GM12878 (cell line): Measurements from ENCODE around the gene COL16A1. TPM values are rescaled to one million over a fixed set of nuclear protein-coding genes. Genes with fewer than 3 reads are reported as not detected.

Experiments
- ATAC-seq: fragments of 200-7000 bp; cut with Tn5 transposase; 3 replicates; pipeline ENCODE4 v1.9.1; 2020; ENCODE audit warnings: mild to moderate bottlenecking, moderate library complexity
- BruUV-seq: library from RNA; stranded (reverse); fragments of 400-500 nt; replicated peaks from 2 replicates; lab custom pipeline; 2021; lab: Mats Ljungman, UMichigan
- CTCF ChIA-PET: fragments of 300-600 bp; sonication (Branson Sonifier 250); formaldehyde crosslinking; extraction: SDS; loops from one replicate; lab custom pipeline; 2021; ENCODE audit warnings: inconsistent platforms; lab: Yijun Ruan, JAX
- POLR2A ChIA-PET: fragments of 350-600 bp; formaldehyde crosslinking; extraction: SDS; loops from one replicate; lab custom pipeline; 2021; ENCODE audit warnings: inconsistent platforms; lab: Charles Lee
- RAD21 ChIA-PET: fragments of 300-600 bp; sonication (Branson Sonifier 250); formaldehyde crosslinking; loops from one replicate; lab custom pipeline; 2023; ENCODE audit warnings: antibody characterized with exemption; ENCODE audit not compliant: unreplicated experiment; lab: Charles Lee
- SMC1A ChIA-PET: fragments of 300-600 bp; sonication (Branson Sonifier 250); formaldehyde crosslinking; loops from one replicate; lab custom pipeline; 2023; ENCODE audit not compliant: unreplicated experiment, uncharacterized antibody; lab: Charles Lee
- DNase-seq: peaks from one replicate; pipeline ENCODE4 v3.0.0-alpha.2; 2011; ENCODE audit warnings: low read depth, low spot score
- FAIRE-seq: peaks from 3 replicates; lab custom pipeline; 2011; peaks lifted over from hg19 to GRCh38; lab: Jason Lieb, UNC
- H2AFZ ChIP-seq: 2 replicates; pipeline ENCODE4 v1.6.0; 2011; ENCODE audit warnings: low read depth, low read length, control low read depth; ENCODE audit not compliant: control insufficient read depth
- H3K27ac ChIP-seq: 2 replicates; pipeline ENCODE4 v1.5.1; 2011; ENCODE audit warnings: control low read depth; ENCODE audit not compliant: control insufficient read depth, insufficient read depth
- H3K27me3 ChIP-seq, 2 experiments: replicated peaks in 1 of 2; 2 replicates each; pipeline versions ENCODE4 v1.6.0 to v1.6.1; 2011; ENCODE audit warnings: low read length in 1 of 2; ENCODE audit not compliant: control insufficient read depth in 2 of 2, insufficient read depth in 2 of 2
- H3K36me3 ChIP-seq, 2 experiments: 2 replicates each; pipeline ENCODE4 v1.5.1; 2011; ENCODE audit warnings: low read length in 1 of 2; ENCODE audit not compliant: control insufficient read depth in 2 of 2, insufficient read depth in 2 of 2
- H3K4me1 ChIP-seq: 2 replicates; pipeline ENCODE4 v1.6.1; 2011; ENCODE audit warnings: mild to moderate bottlenecking, low read length, moderate library complexity, mixed read lengths; ENCODE audit not compliant: control insufficient read depth, insufficient read depth
- H3K4me2 ChIP-seq: 2 replicates; pipeline ENCODE4 v1.6.0; 2011; ENCODE audit warnings: control low read depth; ENCODE audit not compliant: control insufficient read depth, insufficient read depth
- H3K4me3 ChIP-seq: fragments of 200-600 bp; sonication (generic); 2 replicates; pipeline ENCODE4 v1.5.1; 2016
- H3K79me2 ChIP-seq: 2 replicates; pipeline ENCODE4 v1.6.0; 2011; ENCODE audit warnings: low read length; ENCODE audit not compliant: control insufficient read depth, insufficient read depth
- H3K9ac ChIP-seq: 2 replicates; pipeline ENCODE4 v1.8.0; 2011; ENCODE audit warnings: low read length, control low read depth, mixed read lengths; ENCODE audit not compliant: control insufficient read depth, insufficient read depth
- H3K9me3 ChIP-seq: replicated peaks from 3 replicates; pipeline ENCODE4 v1.5.1; 2011; ENCODE audit warnings: mild to moderate bottlenecking, low read length; ENCODE audit not compliant: control insufficient read depth, insufficient read depth
- H4K20me1 ChIP-seq: 2 replicates; pipeline ENCODE4 v1.6.0; 2011; ENCODE audit not compliant: control insufficient read depth, insufficient read depth
- CTCF ChIP-seq, 3 experiments: IDR thresholded peaks in 2 of 3; conservative IDR thresholded peaks in 1 of 3; 2 replicates each; pipeline ENCODE4 v1.5.1; 2011; ENCODE audit warnings: low read depth in 3 of 3, low read length in 3 of 3, mild to moderate bottlenecking in 3 of 3, control low read depth in 2 of 3, moderate library complexity in 2 of 3, inconsistent platforms in 1 of 3, mixed read lengths in 1 of 3; ENCODE audit not compliant: control insufficient read depth in 2 of 3, insufficient read depth in 1 of 3; ENCODE audit errors: extremely low read depth in 1 of 3
- MYB ChIP-seq: fragments of 150-350 bp; IDR thresholded peaks from 2 replicates; pipeline ENCODE4 v1.6.1; 2014; ENCODE audit warnings: mild to moderate bottlenecking, low read depth, low read length, borderline replicate concordance
- PBX3 ChIP-seq: IDR thresholded peaks from 2 replicates; pipeline ENCODE4 v1.6.1; 2011; ENCODE audit warnings: mild to moderate bottlenecking, low read depth, low read length, moderate library complexity; ENCODE audit not compliant: insufficient replicate concordance
- RAD21 ChIP-seq: IDR thresholded peaks from 2 replicates; pipeline ENCODE4 v1.6.1; 2011; ENCODE audit warnings: mild to moderate bottlenecking, low read depth, low read length, moderate library complexity; ENCODE audit not compliant: insufficient read depth
- SMC3 ChIP-seq: IDR thresholded peaks from 2 replicates; pipeline ENCODE4 v1.6.1; 2011; ENCODE audit warnings: low read length, improper control_type of control experiment, borderline replicate concordance
- YY1 ChIP-seq: IDR thresholded peaks from 2 replicates; pipeline ENCODE4 v1.6.1; 2011; ENCODE audit warnings: low read depth, mild to moderate bottlenecking, low read length
- WGBS: methylation state at CpG from one replicate; pipeline ENCODE4 v1.1.6; 2016; ENCODE audit warnings: low lambda C conversion rate; ENCODE audit not compliant: insufficient replicate concordance, insufficient coverage; ENCODE audit errors: missing lambda C conversion rate; 5-methylcytosine and 5-hydroxymethylcytosine counted together
- in situ Hi-C: fragments of 300-500 bp; cut with MboI; formaldehyde crosslinking; loops from 9 replicates; pipeline ENCODE4 v1.14.3; 2018; ENCODE audit warnings: mixed read lengths
- intact Hi-C: fragments of 100-400 bp; cut with micrococcal nuclease; formaldehyde crosslinking; loops from one replicate; pipeline ENCODE4 v1.14.2; 2022; ENCODE audit not compliant: unreplicated experiment
- polyA plus RNA-seq, 11 experiments: library from polyadenylated mRNA; depleted of rRNA in 4 of 11; unstranded in 6 of 11; stranded (reverse) in 5 of 11; fragments of >200 nt; fragmentation: Nextera tagmentation in 4 of 11; fragmentation: Illumina TruSeq in 1 of 11; extraction: Ambion mirVana in 4 of 11; extraction: Trizol in 1 of 11; gene quantifications; 1 replicate in 1 of 11; 2 replicates in 10 of 11; pipeline versions ENCODE4 v1.2.1 to v1.2.3, GENCODE V29; 2011 to 2016; ENCODE audit warnings: inconsistent platforms in 2 of 11, missing spikeins in 2 of 11, low read depth in 1 of 11
- total RNA-seq, 4 experiments: library from RNA; depleted of rRNA in 3 of 4; stranded (reverse); fragments of >200 nt in 3 of 4; fragmentation: Illumina TruSeq in 1 of 4; extraction: Trizol in 1 of 4; gene quantifications; 2 replicates each; pipeline versions ENCODE4 v1.2.1 to v1.2.3, GENCODE V29; 2013 to 2021

The COL16A1 gene
- total and polyA plus RNA-seq, 10 of the 15 experiments (the other 5 are each of a cell fraction or from before 2014, with no cell fraction given), result 0.02 to 3.7 (median 0.59) TPM

GRCh38 chr1:31745096-31745945, 41.5 kb upstream of the COL16A1 start:
- DNase-seq (no peak), FAIRE-seq (peak; percentile 88), ATAC-seq (peak; percentile 92)
- WGBS, result 25% methylated on average over 4 of the region's 4 CpGs
- in situ Hi-C loops (no loop called here), intact Hi-C loops (loop anchor here (1.0 kb wide), 1 partner anchor 81 kb away; no protein-coding TSS in a partner anchor)
- H3K4me1 ChIP-seq, result peaks cover 17% of the 10 kb centered on the region
- no peaks in the 10 kb centered on the region for H3K9me3 ChIP-seq
- no peaks in the 10 kb centered on the region for H3K36me3 ChIP-seq
- ChIA-PET SMC1A (interaction anchor here (0.6 to 2.3 kb wide), 22 partner anchors 10 to 364 kb away, joined by 3 to 17 read pairs (median 4); no protein-coding TSS in a partner anchor), POLR2A (interaction anchor here (0.6 to 1.0 kb wide), 3 partner anchors 10 to 293 kb away, joined by 3 to 6 read pairs (median 3); no protein-coding TSS in a partner anchor), RAD21 (interaction anchor here (0.6 to 2.9 kb wide), 12 partner anchors 18 to 513 kb away, joined by 3 to 28 read pairs (median 4); partner anchors contain the start of gene COL16A1), CTCF (interaction anchor here (0.6 to 3.8 kb wide), 40 partner anchors 11 to 561 kb away, joined by 3 to 70 read pairs (median 5); partner anchors contain the start of genes COL16A1, PEF1 and SNRNP40)
- H3K9ac ChIP-seq, result no peak overlapping the region
- no peak overlapping the region for H3K4me3 ChIP-seq
- no peak overlapping the region for H3K27ac ChIP-seq
- H4K20me1 ChIP-seq, result no peaks in the 10 kb centered on the region
- no peaks in the 10 kb centered on the region; a peak in 1 of 4 replicates for H3K27me3 ChIP-seq
- no peaks in the 10 kb centered on the region for H3K79me2 ChIP-seq
- no TSS peak for BruUV-seq
- TF ChIP-seq MYB (no peak), YY1 (0 out of 2 replicates have a peak, but pooled peaks have one; percentile 27), SMC3 (peak; percentile 74), PBX3 (no peak), CTCF (IDR thresholded peaks at IDR 0.05 in 2 of 3, conservative IDR thresholded peaks at IDR 0.05 in 1 of 3; ENCODE audit: control insufficient read depth in 2 of 3, extremely low read depth in 1 of 3, insufficient read depth in 1 of 3, low read depth in 3 of 3, low read length in 3 of 3) (peak; percentile 69 to 87 (median 81)), RAD21 (peak; percentile 71)
- peak overlapping the region; percentile 68 for H3K4me2 ChIP-seq
- H2AFZ ChIP-seq, result no peak overlapping the region
